ENCODE measurements around the gene CDK5RAP3. TPM values are rescaled to one million over a fixed set of nuclear protein-coding genes. Genes with fewer than 3 reads are reported as not detected.

The CDK5RAP3 gene
- total RNA-seq, 1 experiment from 2014 or later, result 255 TPM

DNA sequence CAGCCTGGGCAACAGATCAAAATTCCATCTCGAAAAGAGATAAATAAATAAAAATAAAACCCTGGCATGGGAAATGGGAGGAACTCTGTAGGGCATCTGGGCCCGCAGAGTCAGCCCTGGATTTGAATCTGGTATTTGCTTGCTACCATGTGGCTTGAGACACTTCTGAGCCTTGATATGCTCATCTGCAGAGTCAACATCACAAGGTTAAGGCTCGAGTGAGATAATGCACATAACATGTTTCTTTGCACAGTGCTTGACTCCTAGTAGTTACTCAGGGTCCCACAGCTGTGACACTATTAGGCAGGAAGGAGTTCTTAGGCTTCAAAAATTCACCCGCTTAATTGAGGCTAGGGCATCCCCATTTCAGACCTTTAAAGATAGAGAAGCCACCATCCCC, 21.3 kb downstream of the CDK5RAP3 start:
- ChIA-PET POLR2A (no interaction called here), RAD21 (ENCODE audit: low non-redundant PET in 1 of 2, low total read pairs in 2 of 2, uncharacterized antibody in 2 of 2, unreplicated experiment in 2 of 2) (no interaction called here), CTCF (no interaction called here)
- H3K9me2 ChIP-seq (ENCODE audit: insufficient read depth), result no peaks in the 10 kb centered on the region
- TF ChIP-seq MAX (IDR thresholded peaks at IDR 0.05) (no peak), TCF7L2 (IDR thresholded peaks at IDR 0.05; ENCODE audit: borderline replicate concordance, extremely low read depth, insufficient read depth, insufficient read length) (no peak)
- H3K4me2 ChIP-seq (ENCODE audit: low read length), result no peak overlapping the region
- no peaks in the 10 kb centered on the region for H4K20me1 ChIP-seq (ENCODE audit: insufficient read depth)
- no peak overlapping the region for H3K4me3 ChIP-seq (replicated peaks in 1 of 2; ENCODE audit: low read depth in 1 of 2, low read length in 2 of 2)
- DNase-seq (ENCODE audit: low read depth, low spot score) (no peak), ATAC-seq (no peak)
- intact Hi-C loops (cut with micrococcal nuclease), result no loop called here
- H3K36me3 ChIP-seq (ENCODE audit: control insufficient read depth in 1 of 2, insufficient read depth in 2 of 2, low read length in 2 of 2), result no peaks in the 10 kb centered on the region
- no peaks in the 10 kb centered on the region for H3K79me2 ChIP-seq (ENCODE audit: insufficient read depth, low read length)
- no peaks in the 10 kb centered on the region for H3K4me1 ChIP-seq (ENCODE audit: control insufficient read depth in 1 of 2, insufficient read depth in 2 of 2, low read length in 2 of 2)
- no peak overlapping the region for H3K9ac ChIP-seq (ENCODE audit: low read length)
- no peaks in the 10 kb centered on the region for H3K27me3 ChIP-seq (ENCODE audit: insufficient read depth, low read length)
- H2AFZ ChIP-seq (ENCODE audit: low read depth, low read length, poor library complexity, severe bottlenecking), result no peak overlapping the region
- no TSS peak for BruUV-seq (replicated peaks)
- H3K9me3 ChIP-seq (ENCODE audit: control insufficient read depth in 1 of 2, insufficient read depth in 1 of 2, low read depth in 1 of 2, low read length in 2 of 2), result no peaks in the 10 kb centered on the region
- H3K27ac ChIP-seq (ENCODE audit: low read depth, low read length), result no peak overlapping the region

- Histone ChIP-seq H3K4me1 (ENCODE audit: control insufficient read depth in 1 of 2, insufficient read depth in 2 of 2, low read length in 2 of 2) (no peaks in the 10 kb centered on the region), H4K20me1 (ENCODE audit: insufficient read depth) (no peaks in the 10 kb centered on the region), H3K9me2 (ENCODE audit: insufficient read depth) (no peaks in the 10 kb centered on the region), H3K79me2 (ENCODE audit: insufficient read depth, low read length) (no peaks in the 10 kb centered on the region), H3K27ac (ENCODE audit: low read depth, low read length) (no peak overlapping the region), H3K27me3 (ENCODE audit: insufficient read depth, low read length) (no peaks in the 10 kb centered on the region), H3K9ac (ENCODE audit: low read length) (no peak overlapping the region), H3K9me3 (ENCODE audit: control insufficient read depth in 1 of 2, insufficient read depth in 1 of 2, low read depth in 1 of 2, low read length in 2 of 2) (no peaks in the 10 kb centered on the region), H3K36me3 (ENCODE audit: control insufficient read depth in 1 of 2, insufficient read depth in 2 of 2, low read length in 2 of 2) (no peaks in the 10 kb centered on the region), H3K4me2 (ENCODE audit: low read length) (no peak overlapping the region), H2AFZ (ENCODE audit: low read depth, low read length, poor library complexity, severe bottlenecking) (no peak overlapping the region), H3K4me3 (replicated peaks in 1 of 2; ENCODE audit: low read depth in 1 of 2, low read length in 2 of 2) (no peak overlapping the region)
- ChIA-PET POLR2A (no interaction called here), RAD21 (ENCODE audit: low non-redundant PET in 1 of 2, low total read pairs in 2 of 2, uncharacterized antibody in 2 of 2, unreplicated experiment in 2 of 2) (no interaction called here), CTCF (no interaction called here)
- no TSS peak for BruUV-seq (replicated peaks)
- ATAC-seq (no peak), DNase-seq (ENCODE audit: low read depth, low spot score) (no peak)
- intact Hi-C loops (cut with micrococcal nuclease), result no loop called here
- TF ChIP-seq ELF1 (IDR thresholded peaks at IDR 0.05; ENCODE audit: borderline replicate concordance, low read depth) (no peak), SIN3A (IDR thresholded peaks at IDR 0.05; ENCODE audit: low read depth) (no peak), EGR1 (IDR thresholded peaks at IDR 0.05; ENCODE audit: low read depth) (no peak), CEBPB (IDR thresholded peaks at IDR 0.05; ENCODE audit: low read depth) (no peak), FOSL1 (IDR thresholded peaks at IDR 0.05; ENCODE audit: low read depth) (no peak), REST (IDR thresholded peaks at IDR 0.05; ENCODE audit: low read depth) (no peak), POLR2AphosphoS5 (IDR thresholded peaks at IDR 0.05; ENCODE audit: low read depth, low read length) (no peak), CBX3 (IDR thresholded peaks at IDR 0.05; ENCODE audit: low read depth) (no peak), TCF7L2 (IDR thresholded peaks at IDR 0.05; ENCODE audit: borderline replicate concordance, extremely low read depth, insufficient read depth, insufficient read length) (no peak), JUND (IDR thresholded peaks at IDR 0.05) (no peak)
- TF ChIP-seq, protein P1, sequence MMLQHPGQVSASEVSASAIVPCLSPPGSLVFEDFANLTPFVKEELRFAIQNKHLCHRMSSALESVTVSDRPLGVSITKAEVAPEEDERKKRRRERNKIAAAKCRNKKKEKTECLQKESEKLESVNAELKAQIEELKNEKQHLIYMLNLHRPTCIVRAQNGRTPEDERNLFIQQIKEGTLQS (IDR thresholded peaks at IDR 0.05), result no peak
- TF ChIP-seq, protein P2, sequence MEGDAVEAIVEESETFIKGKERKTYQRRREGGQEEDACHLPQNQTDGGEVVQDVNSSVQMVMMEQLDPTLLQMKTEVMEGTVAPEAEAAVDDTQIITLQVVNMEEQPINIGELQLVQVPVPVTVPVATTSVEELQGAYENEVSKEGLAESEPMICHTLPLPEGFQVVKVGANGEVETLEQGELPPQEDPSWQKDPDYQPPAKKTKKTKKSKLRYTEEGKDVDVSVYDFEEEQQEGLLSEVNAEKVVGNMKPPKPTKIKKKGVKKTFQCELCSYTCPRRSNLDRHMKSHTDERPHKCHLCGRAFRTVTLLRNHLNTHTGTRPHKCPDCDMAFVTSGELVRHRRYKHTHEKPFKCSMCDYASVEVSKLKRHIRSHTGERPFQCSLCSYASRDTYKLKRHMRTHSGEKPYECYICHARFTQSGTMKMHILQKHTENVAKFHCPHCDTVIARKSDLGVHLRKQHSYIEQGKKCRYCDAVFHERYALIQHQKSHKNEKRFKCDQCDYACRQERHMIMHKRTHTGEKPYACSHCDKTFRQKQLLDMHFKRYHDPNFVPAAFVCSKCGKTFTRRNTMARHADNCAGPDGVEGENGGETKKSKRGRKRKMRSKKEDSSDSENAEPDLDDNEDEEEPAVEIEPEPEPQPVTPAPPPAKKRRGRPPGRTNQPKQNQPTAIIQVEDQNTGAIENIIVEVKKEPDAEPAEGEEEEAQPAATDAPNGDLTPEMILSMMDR (IDR thresholded peaks at IDR 0.05 in 2 of 3, conservative IDR thresholded peaks at IDR 0.05 in 1 of 3; ENCODE audit: borderline replicate concordance in 1 of 3, insufficient read depth in 1 of 3, low read depth in 2 of 3, low read length in 2 of 3), result no peak
Measured at GRCh38 chr17:47993031-47993564, 22.2 kb downstream of the CDK5RAP3 start.

Data from HCT116 (cell line).